Measurements from ENCODE around the gene WDR74.

Gene WDR74

GRCh38 chr11:62839050-62839945 is at the start of gene WDR74:
TSS of gene WDR74 (minus strand) at chr11:62839590. CDS start at chr11:62839570, 20 bp downstream.
- TF ChIP-seq CTCF (IDR thresholded peaks at IDR 0.05; ENCODE audit: low read depth, low read length), result no peak
- peak within 1 kb of the TSS; percentile 93 for H3K4me3 ChIP-seq (ENCODE audit: low read depth, low read length)

- no peak overlapping the region for H3K4me3 ChIP-seq (ENCODE audit: low read depth, low read length)
- no peak for TF ChIP-seq CTCF (IDR thresholded peaks at IDR 0.05; ENCODE audit: low read depth, low read length)
Observed at GRCh38 chr11:62889126-62889483, 49.7 kb upstream of the WDR74 start.

GRCh38 chr11:62888406-62888805 is 49.0 kb upstream of the WDR74 start:
- TF ChIP-seq CTCF (IDR thresholded peaks at IDR 0.05; ENCODE audit: low read depth, low read length), result no peak
- H3K4me3 ChIP-seq (ENCODE audit: low read depth, low read length), result no peak overlapping the region

GRCh38 chr11:62885137-62885750 is 45.9 kb upstream of the WDR74 start:
- no peak overlapping the region for H3K4me3 ChIP-seq (ENCODE audit: low read depth, low read length)
- TF ChIP-seq CTCF (IDR thresholded peaks at IDR 0.05; ENCODE audit: low read depth, low read length), result no peak

- TF ChIP-seq CTCF (IDR thresholded peaks at IDR 0.05; ENCODE audit: low read depth, low read length), result no peak
- H3K4me3 ChIP-seq (ENCODE audit: low read depth, low read length), result peak overlapping the region; percentile 98
Observed at GRCh38 chr11:62883673-62884072, 44.3 kb upstream of the WDR74 start.

GRCh38 chr11:62882788-62883501 is 43.6 kb upstream of the WDR74 start:
- no peak for TF ChIP-seq CTCF (IDR thresholded peaks at IDR 0.05; ENCODE audit: low read depth, low read length)
- H3K4me3 ChIP-seq (ENCODE audit: low read depth, low read length), result peak overlapping the region; percentile 98

- H3K4me3 ChIP-seq (ENCODE audit: low read depth, low read length), result peak overlapping the region; percentile 98
- no peak for TF ChIP-seq CTCF (IDR thresholded peaks at IDR 0.05; ENCODE audit: low read depth, low read length)
Observed at GRCh38 chr11:62882431-62882749, 43.0 kb upstream of the WDR74 start.

Measured in WI38 (cell line).